Ascending aorta (tissue), 2 donors: ENCODE measurements around the gene CCND2. TPM values are rescaled to one million over a fixed set of nuclear protein-coding genes. Genes with fewer than 3 reads are reported as not detected.

Source experiments
- DNase-seq, 2 donors: peaks; one replicate each; pipeline ENCODE4 v3.0.0-alpha.2; 2019; ENCODE audit warnings: low spot score in 2 of 2
- H3K27ac ChIP-seq, 2 donors: fragments of 200-600 bp; sonication (generic); one replicate each; pipeline ENCODE4 v1.5.1; 2016 to 2017; ENCODE audit warnings: mild to moderate bottlenecking in 1 of 2
- H3K27me3 ChIP-seq: fragments of 200-600 bp; sonication (generic); one replicate; pipeline ENCODE4 v1.5.1; 2017
- H3K36me3 ChIP-seq, 2 donors: fragments of 200-600 bp; sonication (generic); one replicate each; pipeline ENCODE4 v1.5.1; 2016
- H3K4me1 ChIP-seq, 2 donors: fragments of 200-600 bp; sonication (generic); one replicate each; pipeline ENCODE4 v1.5.1; 2016 to 2017; ENCODE audit warnings: mild to moderate bottlenecking in 1 of 2
- H3K4me3 ChIP-seq, 2 donors: fragments of 200-600 bp; sonication (generic); one replicate each; pipeline ENCODE4 v1.5.1; 2016 to 2017; ENCODE audit warnings: mild to moderate bottlenecking in 1 of 2
- H3K9me3 ChIP-seq, 2 donors: fragments of 200-600 bp; sonication (generic); one replicate each; pipeline ENCODE4 v1.5.1; 2016
- intact Hi-C: fragments of 100-400 bp; cut with DNase I; formaldehyde crosslinking; loops from one replicate; pipeline ENCODE4 v1.15.1; 2023
- total RNA-seq: library from RNA; depleted of rRNA; stranded (reverse); fragments of >200 nt; gene quantifications from one replicate; pipeline ENCODE4 v1.1.0, GENCODE V29; 2016
- TF ChIP-seq, protein P1 (sequence below), 3 experiments: fragments of 200-600 bp in 2 of 3; fragments of 450-650 bp in 1 of 3; sonication (generic) in 2 of 3; IDR thresholded peaks; one replicate each; pipeline ENCODE4 v1.5.1; 2016 to 2019; ENCODE audit warnings: antibody characterized with exemption in 3 of 3, mild to moderate bottlenecking in 1 of 3, moderate library complexity in 1 of 3

Gene CCND2
- total RNA-seq, 1 donor from 2014 or later, result 150 TPM

- Histone ChIP-seq H3K27me3 (no peaks in the 10 kb centered on the region), H3K27ac (peak overlapping the region; percentile 92 to 96), H3K9me3 (no peaks in the 10 kb centered on the region), H3K4me3 (peak overlapping the region; percentile 78 to 87), H3K36me3 (peaks cover 4 to 31% of the 10 kb centered on the region in 2 donors), H3K4me1 (peaks cover 8 to 48% of the 10 kb centered on the region in 2 donors)
- intact Hi-C loops, result loop anchor here (2.0 to 10.0 kb wide), 2 partner anchors 402 to 1380 kb away; partner anchors contain the start of genes PARP11 and TULP3
- TF ChIP-seq, protein P1, sequence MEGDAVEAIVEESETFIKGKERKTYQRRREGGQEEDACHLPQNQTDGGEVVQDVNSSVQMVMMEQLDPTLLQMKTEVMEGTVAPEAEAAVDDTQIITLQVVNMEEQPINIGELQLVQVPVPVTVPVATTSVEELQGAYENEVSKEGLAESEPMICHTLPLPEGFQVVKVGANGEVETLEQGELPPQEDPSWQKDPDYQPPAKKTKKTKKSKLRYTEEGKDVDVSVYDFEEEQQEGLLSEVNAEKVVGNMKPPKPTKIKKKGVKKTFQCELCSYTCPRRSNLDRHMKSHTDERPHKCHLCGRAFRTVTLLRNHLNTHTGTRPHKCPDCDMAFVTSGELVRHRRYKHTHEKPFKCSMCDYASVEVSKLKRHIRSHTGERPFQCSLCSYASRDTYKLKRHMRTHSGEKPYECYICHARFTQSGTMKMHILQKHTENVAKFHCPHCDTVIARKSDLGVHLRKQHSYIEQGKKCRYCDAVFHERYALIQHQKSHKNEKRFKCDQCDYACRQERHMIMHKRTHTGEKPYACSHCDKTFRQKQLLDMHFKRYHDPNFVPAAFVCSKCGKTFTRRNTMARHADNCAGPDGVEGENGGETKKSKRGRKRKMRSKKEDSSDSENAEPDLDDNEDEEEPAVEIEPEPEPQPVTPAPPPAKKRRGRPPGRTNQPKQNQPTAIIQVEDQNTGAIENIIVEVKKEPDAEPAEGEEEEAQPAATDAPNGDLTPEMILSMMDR (IDR thresholded peaks at IDR 0.05), result no peak
- no peak for DNase-seq
Measured at GRCh38 chr12:4275016-4275869, 1.7 kb downstream of the CCND2 start.

- peaks cover 6 to 38% of the 10 kb centered on the region in 2 donors for H3K36me3 ChIP-seq
- H3K4me1 ChIP-seq, result peaks cover 10 to 52% of the 10 kb centered on the region in 2 donors
- H3K4me3 ChIP-seq, result peak overlapping the region; percentile 78 to 87
- H3K27me3 ChIP-seq, result no peaks in the 10 kb centered on the region
- no peaks in the 10 kb centered on the region for H3K9me3 ChIP-seq
- TF ChIP-seq, protein P1 (IDR thresholded peaks at IDR 0.05), result no peak
- peak overlapping the region; percentile 92 to 96 for H3K27ac ChIP-seq
- DNase-seq, result peak in 1 of 2 donors; percentile 76
- intact Hi-C loops, result loop anchor here (2.0 to 10.0 kb wide), 4 partner anchors 279 to 1381 kb away; partner anchors contain the start of genes PARP11 and TULP3
Measured at GRCh38 chr12:4275870-4276301, 2.3 kb downstream of the CCND2 start.

GRCh38 chr12:4276524-4277204 is 3.1 kb downstream of the CCND2 start:
- intact Hi-C loops, result loop anchor here (1.0 to 10.0 kb wide), 5 partner anchors 169 to 1382 kb away; partner anchors contain the start of gene TULP3
- peaks cover 12 to 50% of the 10 kb centered on the region in 2 donors for H3K4me1 ChIP-seq
- H3K36me3 ChIP-seq, result peaks cover 14 to 45% of the 10 kb centered on the region in 2 donors
- DNase-seq, result peak; percentile 63 to 95
- no peaks in the 10 kb centered on the region for H3K9me3 ChIP-seq
- H3K27me3 ChIP-seq, result no peaks in the 10 kb centered on the region
- peak overlapping the region; percentile 78 to 87 for H3K4me3 ChIP-seq
- H3K27ac ChIP-seq, result peak overlapping the region; percentile 92 to 96
- TF ChIP-seq, protein P1 (IDR thresholded peaks at IDR 0.05), result peak; percentile 90 to 96 (median 92)

GRCh38 chr12:4277205-4277543 is 3.6 kb downstream of the CCND2 start:
- H3K4me3 ChIP-seq, result peak overlapping the region in 1 of 2 donors; percentile 17
- peaks cover 12 to 48% of the 10 kb centered on the region in 2 donors for H3K4me1 ChIP-seq
- peaks cover 19 to 50% of the 10 kb centered on the region in 2 donors for H3K36me3 ChIP-seq
- no peaks in the 10 kb centered on the region for H3K9me3 ChIP-seq
- no peak overlapping the region for H3K27ac ChIP-seq
- H3K27me3 ChIP-seq, result no peaks in the 10 kb centered on the region
- TF ChIP-seq, protein P1 (IDR thresholded peaks at IDR 0.05), result peak in 1 of 3 experiments; percentile 1
- no peak for DNase-seq
- intact Hi-C loops, result loop anchor here (1.0 to 10.0 kb wide), 5 partner anchors 170 to 1382 kb away; partner anchors contain the start of gene TULP3

DNA sequence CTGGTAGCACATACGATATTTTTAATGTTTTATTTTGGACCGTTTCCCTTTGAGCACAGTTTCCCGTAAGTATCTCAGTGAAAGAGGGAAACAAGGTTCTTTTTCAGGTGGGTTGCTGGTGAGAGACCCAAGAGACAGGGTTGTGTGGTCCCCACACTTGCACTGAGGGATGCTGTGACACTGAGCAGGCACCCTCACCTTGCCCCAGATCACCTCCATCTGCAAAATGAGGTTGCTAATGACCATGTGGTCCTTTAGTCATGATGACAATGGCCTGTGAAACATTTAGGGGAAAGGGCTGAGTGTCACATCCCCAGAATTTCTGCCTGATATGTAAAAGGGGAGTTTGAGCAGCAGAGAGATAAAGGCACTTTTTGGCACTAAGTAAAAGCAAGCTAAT is 4.3 kb downstream of the CCND2 start:
- TF ChIP-seq, protein P1 (IDR thresholded peaks at IDR 0.05), result no peak
- no peak overlapping the region for H3K27ac ChIP-seq
- H3K4me3 ChIP-seq, result no peak overlapping the region
- intact Hi-C loops, result loop anchor here (1.0 to 10.0 kb wide), 5 partner anchors 171 to 1383 kb away; partner anchors contain the start of gene TULP3
- peaks cover 25 to 57% of the 10 kb centered on the region in 2 donors for H3K36me3 ChIP-seq
- DNase-seq, result no peak
- H3K4me1 ChIP-seq, result peaks cover 9 to 44% of the 10 kb centered on the region in 2 donors
- H3K9me3 ChIP-seq, result no peaks in the 10 kb centered on the region
- H3K27me3 ChIP-seq, result no peaks in the 10 kb centered on the region
